Stimulated activated CD8-positive, alpha-beta memory T cell treated with anti-CD3 and anti-CD28 coated beads, Interleukin-7, amount 100 ng/mL, for 24 hours (primary cell): ENCODE results near the gene DDIT3.

Experiments
- DNase-seq: peaks from one replicate; pipeline ENCODE4 v3.0.0-alpha.2; 2020; ENCODE audit warnings: low read depth

The DDIT3 gene

DNA sequence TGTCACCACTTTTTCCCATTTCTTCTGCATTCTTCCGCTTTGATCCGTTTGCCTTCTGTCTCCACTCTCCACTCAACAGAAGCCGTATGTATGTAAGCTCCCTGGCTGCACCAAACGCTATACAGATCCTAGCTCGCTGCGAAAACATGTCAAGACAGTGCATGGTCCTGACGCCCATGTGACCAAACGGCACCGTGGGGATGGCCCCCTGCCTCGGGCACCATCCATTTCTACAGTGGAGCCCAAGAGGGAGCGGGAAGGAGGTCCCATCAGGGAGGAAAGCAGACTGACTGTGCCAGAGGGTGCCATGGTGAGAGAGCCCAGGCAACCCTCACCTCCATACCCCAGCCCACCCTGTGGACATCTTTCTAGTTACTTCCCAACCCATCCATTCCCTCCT is 52.4 kb downstream of the DDIT3 start:
- DNase-seq: no peak

DNA sequence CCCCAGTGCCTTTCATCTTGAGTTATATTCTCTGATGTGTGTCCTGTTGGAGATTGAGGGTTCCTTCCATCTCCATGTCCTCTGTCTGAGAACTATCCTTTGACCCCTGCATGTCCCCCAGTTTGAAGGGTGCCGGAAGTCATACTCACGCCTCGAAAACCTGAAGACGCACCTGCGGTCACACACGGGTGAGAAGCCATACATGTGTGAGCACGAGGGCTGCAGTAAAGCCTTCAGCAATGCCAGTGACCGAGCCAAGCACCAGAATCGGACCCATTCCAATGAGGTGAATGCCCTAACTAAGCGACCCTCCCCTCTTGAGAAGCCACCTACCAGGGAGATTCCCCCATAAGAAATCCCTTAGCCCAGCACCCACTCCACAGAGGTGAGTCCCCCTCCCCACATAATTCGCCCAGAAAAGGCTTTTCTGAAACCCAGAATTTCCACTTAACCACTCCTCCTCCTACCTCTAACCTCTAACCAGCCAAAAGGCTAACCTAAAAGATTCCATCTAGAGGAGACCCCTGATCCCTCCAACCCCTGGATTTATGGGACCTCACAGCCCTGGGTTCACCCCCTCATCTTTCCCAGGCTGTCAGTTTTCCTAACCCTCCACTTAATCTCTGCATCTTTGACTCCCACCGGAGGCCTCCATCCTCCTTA is 53.0 kb downstream of the DDIT3 start:
- DNase-seq: no peak
